Measurements from ENCODE around the gene BAZ2B.

DNA sequence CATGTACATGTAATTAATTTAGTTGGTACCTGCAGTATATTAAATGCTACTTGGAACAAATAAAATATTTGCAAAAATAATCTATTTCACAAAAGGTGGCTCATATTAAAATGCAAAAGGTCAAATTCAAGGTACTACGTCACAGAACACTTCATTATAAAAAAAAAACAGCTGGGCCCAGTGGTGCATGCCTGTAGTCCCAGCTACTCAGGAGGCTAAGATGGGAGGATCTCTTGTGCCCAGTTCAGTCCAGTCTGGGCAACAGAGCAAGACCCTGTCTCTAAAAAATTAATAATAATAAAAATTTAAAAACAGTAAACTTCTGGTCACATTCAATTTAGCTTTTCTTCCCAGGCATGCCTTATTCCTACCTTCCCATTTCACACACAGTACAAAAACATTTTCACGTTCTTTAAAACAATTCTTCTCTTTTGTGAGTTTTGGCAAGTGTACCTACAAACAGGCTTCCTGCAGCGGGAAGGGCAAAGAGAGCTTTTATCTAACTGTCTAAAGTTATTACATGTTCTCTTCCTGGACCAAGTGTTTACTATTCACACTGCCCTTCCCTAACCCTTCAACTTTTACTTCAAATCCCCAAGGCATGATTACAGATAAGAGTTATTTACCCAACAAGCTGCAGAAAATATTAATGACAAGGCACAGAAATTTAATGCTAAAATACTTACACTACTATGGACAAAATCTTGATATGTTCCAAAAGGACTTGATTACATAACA is 10.7 kb downstream of the BAZ2B start:
- TF ChIP-seq EMX1 (CRISPR knock-in tag; IDR thresholded peaks at IDR 0.05) (no peak), ZBTB21 (CRISPR knock-in tag; IDR thresholded peaks at IDR 0.05; ENCODE audit: borderline replicate concordance) (no peak), NR3C1 (CRISPR knock-in tag; conservative IDR thresholded peaks at IDR 0.05; ENCODE audit: low read depth) (no peak)

All from WTC11 (cell line).